SK-N-SH (cell line): ENCODE data around the gene CSTB. TPM values are rescaled to one million over a fixed set of nuclear protein-coding genes. Genes with fewer than 3 reads are reported as not detected.

Experiments used
- CTCF ChIA-PET: fragments of 300-600, 350-600 bp; formaldehyde crosslinking; extraction: SDS; loops from one replicate; lab custom pipeline; 2021; lab: Yijun Ruan, JAX
- POLR2A ChIA-PET: fragments of 350-600 bp; sonication (Branson Sonifier 250); formaldehyde crosslinking; extraction: SDS; loops from one replicate; lab custom pipeline; 2020; ENCODE audit warnings: antibody characterized with exemption, inconsistent platforms; lab: Yijun Ruan, JAX
- DNase-seq: peaks from one replicate; pipeline ENCODE4 v3.0.0; 2012
- H2AFZ ChIP-seq: fragments of 200-600 bp; sonication (generic); 2 replicates; pipeline ENCODE4 v1.8.1; 2016; ENCODE audit warnings: antibody characterized with exemption, mild to moderate bottlenecking, low read depth
- H3F3A ChIP-seq: fragments of 200-600 bp; sonication (generic); replicated peaks from 2 replicates; pipeline ENCODE3; 2016; ENCODE audit warnings: antibody characterized with exemption, mild to moderate bottlenecking; ENCODE audit not compliant: insufficient read depth
- H3K27ac ChIP-seq, 2 experiments: fragments of 200-500 bp in 1 of 2; fragments of 200-600 bp in 1 of 2; sonication (Bioruptor generic) in 1 of 2; sonication (generic), shearing (Covaris generic) in 1 of 2; 2 replicates each; pipeline versions ENCODE4 v1.5.1 to v1.6.1; 2014 to 2016; ENCODE audit warnings: low read depth in 2 of 2, inconsistent platforms in 1 of 2, low read length in 1 of 2, mild to moderate bottlenecking in 1 of 2, mixed read lengths in 1 of 2
- H3K27me3 ChIP-seq: fragments of 200-600 bp; sonication (generic), shearing (Covaris generic); 2 replicates; pipeline ENCODE4 v1.6.1; 2016; ENCODE audit warnings: mixed run types; ENCODE audit not compliant: insufficient read depth
- H3K36me3 ChIP-seq, 2 experiments: fragments of 200-500 bp in 1 of 2; fragments of 200-600 bp in 1 of 2; sonication (Bioruptor generic) in 1 of 2; sonication (generic) in 1 of 2; replicated peaks in 1 of 2; 2 replicates each; pipeline versions ENCODE3 to v1.5.1; 2014 to 2016; ENCODE audit warnings: low read length in 1 of 2, mild to moderate bottlenecking in 1 of 2; ENCODE audit not compliant: insufficient read depth in 2 of 2, control insufficient read depth in 1 of 2
- H3K4me1 ChIP-seq, 2 experiments: fragments of 200-500 bp in 1 of 2; fragments of 200-600 bp in 1 of 2; sonication (Bioruptor generic) in 1 of 2; sonication (generic), shearing (Covaris generic) in 1 of 2; 2 replicates each; pipeline versions ENCODE4 v1.5.1 to v1.6.1; 2014 to 2016; ENCODE audit warnings: low read depth in 1 of 2, low read length in 1 of 2, mixed run types in 1 of 2; ENCODE audit not compliant: insufficient read depth in 2 of 2, control insufficient read depth in 1 of 2
- H3K4me2 ChIP-seq: fragments of 200-600 bp; sonication (generic), shearing (Covaris generic); 2 replicates; pipeline ENCODE4 v1.6.1; 2017; ENCODE audit warnings: mixed run types
- H3K4me3 ChIP-seq, 2 experiments: fragments of 200-500 bp in 1 of 2; fragments of 200-600 bp in 1 of 2; sonication (Bioruptor generic) in 1 of 2; sonication (generic), shearing (Covaris generic) in 1 of 2; 2 replicates each; pipeline versions ENCODE4 v1.5.1 to v1.8.1; 2014 to 2016; ENCODE audit warnings: low read depth in 2 of 2, inconsistent platforms in 1 of 2, low read length in 1 of 2, mild to moderate bottlenecking in 1 of 2, mixed read lengths in 1 of 2, moderate library complexity in 1 of 2
- H3K79me2 ChIP-seq: fragments of 200-600 bp; sonication (generic); 2 replicates; pipeline ENCODE4 v1.8.1; 2017; ENCODE audit warnings: mild to moderate bottlenecking; ENCODE audit not compliant: insufficient read depth
- H3K9ac ChIP-seq: fragments of 200-600 bp; sonication (generic); 2 replicates; pipeline ENCODE4 v1.6.1; 2017; ENCODE audit warnings: mixed run types
- H3K9me2 ChIP-seq: fragments of 200-600 bp; sonication (generic); 2 replicates; pipeline ENCODE4 v1.6.1; 2017; ENCODE audit warnings: mixed run types
- H3K9me3 ChIP-seq: fragments of 200-600 bp; sonication (generic); 2 replicates; pipeline ENCODE4 v1.6.1; 2017; ENCODE audit warnings: mixed run types, mild to moderate bottlenecking, moderate library complexity
- H4K20me1 ChIP-seq: fragments of 200-600 bp; sonication (generic); 2 replicates; pipeline ENCODE4 v1.6.1; 2017; ENCODE audit warnings: mild to moderate bottlenecking, mixed run types; ENCODE audit not compliant: insufficient read depth
- CHD2 ChIP-seq: fragments of 150-350 bp; IDR thresholded peaks from 2 replicates; pipeline ENCODE4 v1.6.1; 2018; ENCODE audit warnings: low read length; ENCODE audit not compliant: partially characterized antibody
- CTCF ChIP-seq: fragments of 200-600 bp; sonication (generic); IDR thresholded peaks from 2 replicates; pipeline ENCODE4 v1.6.1; 2017; ENCODE audit warnings: antibody characterized with exemption, mild to moderate bottlenecking, moderate library complexity
- EP300 ChIP-seq, 2 experiments: IDR thresholded peaks; 2 replicates each; pipeline versions ENCODE4 v1.4.0 to v1.6.1; 2012; ENCODE audit warnings: borderline replicate concordance in 1 of 2, low read depth in 1 of 2, low read length in 1 of 2
- EZH2phosphoT487 ChIP-seq: fragments of 200-600 bp; sonication (generic); IDR thresholded peaks from 2 replicates; pipeline ENCODE4 v1.6.1; 2017; ENCODE audit warnings: low read depth, mixed run types, mild to moderate bottlenecking, antibody characterized with exemption, moderate library complexity, borderline replicate concordance
- FOXM1 ChIP-seq: IDR thresholded peaks from 2 replicates; pipeline ENCODE4 v1.4.0; 2012; ENCODE audit warnings: low read depth, mild to moderate bottlenecking
- GABPA ChIP-seq: IDR thresholded peaks from 2 replicates; pipeline ENCODE4 v1.4.0; 2012; ENCODE audit warnings: low read depth, mild to moderate bottlenecking
- GATA2 ChIP-seq: sonication (generic); formaldehyde crosslinking; IDR thresholded peaks from 2 replicates; pipeline ENCODE4 v1.5.0; 2020; ENCODE audit warnings: mild to moderate bottlenecking, missing genetic modification reagents
- NRF1 ChIP-seq: IDR thresholded peaks from 2 replicates; pipeline ENCODE4 v1.6.1; 2012; ENCODE audit warnings: low read depth, mild to moderate bottlenecking, low read length
- RFX5 ChIP-seq: IDR thresholded peaks from 2 replicates; pipeline ENCODE4 v1.6.1; 2012; ENCODE audit warnings: mild to moderate bottlenecking, improper control_type of control experiment, low read length
- TCF12 ChIP-seq: IDR thresholded peaks from 2 replicates; pipeline ENCODE4 v1.4.0; 2012
- USF1 ChIP-seq: IDR thresholded peaks from 2 replicates; pipeline ENCODE4 v1.4.0; 2012; ENCODE audit warnings: low read depth, borderline replicate concordance
- YY1 ChIP-seq: IDR thresholded peaks from 2 replicates; pipeline ENCODE4 v1.4.0; 2012; ENCODE audit warnings: low read depth, mild to moderate bottlenecking
- WGBS: methylation state at CpG from one replicate; pipeline ENCODE4 v1.1.6; 2017; ENCODE audit warnings: low lambda C conversion rate; 5-methylcytosine and 5-hydroxymethylcytosine counted together
- polyA plus RNA-seq, 3 experiments: library from polyadenylated mRNA; depleted of rRNA; stranded (reverse); fragments of >200 nt; gene quantifications; 2 replicates each; pipeline ENCODE4 v1.2.3, GENCODE V29; 2012
- TF ChIP-seq, protein P1 (sequence below): fragments of 150-350 bp; IDR thresholded peaks from 2 replicates; pipeline ENCODE4 v1.6.1; 2016; ENCODE audit warnings: mild to moderate bottlenecking, low read depth, low read length

Gene CSTB
- polyA plus RNA-seq, 1 of the 3 experiments (the other 2 are of a cell fraction): 101 TPM

GRCh38 chr21:43728154-43728466 is 48.0 kb downstream of the CSTB start (continued):
- TF ChIP-seq CTCF (no peak), CHD2 (no peak), RFX5 (no peak), EP300 (IDR thresholded peaks at IDR 0.05; ENCODE audit: borderline replicate concordance in 1 of 2, low read depth in 1 of 2, low read length in 1 of 2) (no peak), YY1 (no peak), GATA2 (CRISPR knock-in tag) (no peak), NRF1 (no peak), TCF12 (no peak), GABPA (no peak), EZH2phosphoT487 (no peak), USF1 (no peak), FOXM1 (no peak)
- TF ChIP-seq, protein P1, sequence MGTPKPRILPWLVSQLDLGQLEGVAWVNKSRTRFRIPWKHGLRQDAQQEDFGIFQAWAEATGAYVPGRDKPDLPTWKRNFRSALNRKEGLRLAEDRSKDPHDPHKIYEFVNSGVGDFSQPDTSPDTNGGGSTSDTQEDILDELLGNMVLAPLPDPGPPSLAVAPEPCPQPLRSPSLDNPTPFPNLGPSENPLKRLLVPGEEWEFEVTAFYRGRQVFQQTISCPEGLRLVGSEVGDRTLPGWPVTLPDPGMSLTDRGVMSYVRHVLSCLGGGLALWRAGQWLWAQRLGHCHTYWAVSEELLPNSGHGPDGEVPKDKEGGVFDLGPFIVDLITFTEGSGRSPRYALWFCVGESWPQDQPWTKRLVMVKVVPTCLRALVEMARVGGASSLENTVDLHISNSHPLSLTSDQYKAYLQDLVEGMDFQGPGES: no peak

DNA sequence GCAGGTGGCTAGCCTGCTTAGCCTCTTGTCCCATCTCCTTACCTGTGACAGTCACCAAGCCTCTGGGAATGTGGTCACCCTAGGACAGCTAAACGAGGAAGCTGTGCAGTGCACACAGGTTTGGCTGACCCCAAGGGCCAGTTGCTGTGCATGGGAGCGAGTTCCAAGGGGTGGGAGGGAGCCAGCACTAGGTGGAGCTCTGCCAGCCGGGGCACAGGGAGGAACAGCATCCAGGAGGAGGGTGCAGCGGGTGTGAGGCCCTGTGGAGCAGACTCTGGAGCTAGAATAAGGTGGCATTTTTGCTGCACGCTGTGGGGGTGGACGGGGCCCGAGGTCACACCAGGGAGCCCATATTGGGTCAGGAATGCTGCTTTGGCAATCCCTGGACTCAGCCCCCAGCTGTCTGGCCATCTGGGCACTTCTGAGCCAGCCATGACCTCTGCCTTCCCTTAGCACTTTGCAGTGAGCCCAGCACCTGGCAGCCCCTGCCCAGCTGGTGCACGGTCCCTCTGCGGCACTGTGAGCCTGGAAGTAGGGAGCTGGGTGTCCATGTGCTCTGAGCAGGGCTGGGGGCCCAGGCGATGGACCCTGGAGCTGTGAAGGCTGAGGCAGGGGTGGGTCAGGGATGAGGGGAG is 48.5 kb downstream of the CSTB start:
- POLR2A ChIA-PET: interaction anchor here (1.6 kb wide), 1 partner anchor 7 kb away, joined by 5 read pairs; no protein-coding TSS in a partner anchor
- Histone ChIP-seq H3K27ac (peak overlapping the region; percentile 88), H3K4me1 (peaks cover 24 to 29% of the 10 kb centered on the region in 2 experiments; a peak in 3 of 4 replicates), H3K27me3 (no peaks in the 10 kb centered on the region), H3K4me2 (peak overlapping the region; percentile 99), H3K4me3 (peak overlapping the region in 1 of 2 experiments; percentile 65; a peak in 1 of 4 replicates), H3F3A (peaks cover 25% of the 10 kb centered on the region), H4K20me1 (peaks cover 12% of the 10 kb centered on the region; the same call in 1 of the 2 replicates), H2AFZ (no peak overlapping the region), H3K9me2 (no peaks in the 10 kb centered on the region), H3K9me3 (no peaks in the 10 kb centered on the region), H3K79me2 (peaks cover 73% of the 10 kb centered on the region), H3K9ac (peak overlapping the region; percentile 87), H3K36me3 (peaks cover 2 to 7% of the 10 kb centered on the region in 2 experiments)
- TF ChIP-seq FOXM1: no peak
- peak; percentile 34 for TF ChIP-seq CTCF
- 91% methylated on average over 6 of the region's 10 CpGs for WGBS
- CTCF ChIA-PET: interaction anchor here (1.0 to 1.3 kb wide), 4 partner anchors 8 to 116 kb away, joined by 3 to 7 read pairs (median 4); no protein-coding TSS in a partner anchor
- no peak for DNase-seq
